Duodenal mucosa (tissue), 2 donors: ENCODE data around the gene ASF1B.

Experiments
- H3K27ac ChIP-seq: one replicate; pipeline ENCODE4 v1.7.0; 2013; ENCODE audit warnings: low read depth, low read length
- H3K27me3 ChIP-seq, 2 donors: one replicate each; pipeline ENCODE4 v1.7.0; 2013; ENCODE audit warnings: low read length in 2 of 2, control low read depth in 1 of 2; ENCODE audit not compliant: insufficient read depth in 2 of 2, control insufficient read depth in 1 of 2
- H3K36me3 ChIP-seq, 2 donors: one replicate each; pipeline ENCODE4 v1.7.0; 2013; ENCODE audit warnings: low read length in 2 of 2, control low read depth in 1 of 2; ENCODE audit not compliant: insufficient read depth in 2 of 2, control insufficient read depth in 1 of 2
- H3K4me1 ChIP-seq, 2 donors: one replicate each; pipeline ENCODE4 v1.7.0; 2013; ENCODE audit warnings: low read length in 2 of 2, control low read depth in 1 of 2; ENCODE audit not compliant: insufficient read depth in 2 of 2, control insufficient read depth in 1 of 2
- H3K4me3 ChIP-seq, 2 donors: one replicate each; pipeline ENCODE4 v1.7.0; 2013; ENCODE audit warnings: low read length in 2 of 2, low read depth in 1 of 2
- H3K9ac ChIP-seq, 2 donors: one replicate each; pipeline ENCODE4 v1.7.0; 2013; ENCODE audit warnings: low read length in 2 of 2, low read depth in 1 of 2
- H3K9me3 ChIP-seq, 2 donors: one replicate each; pipeline ENCODE4 v1.7.0; 2013; ENCODE audit warnings: low read length in 2 of 2, control low read depth in 1 of 2; ENCODE audit not compliant: control insufficient read depth in 1 of 2

ASF1B gene

DNA sequence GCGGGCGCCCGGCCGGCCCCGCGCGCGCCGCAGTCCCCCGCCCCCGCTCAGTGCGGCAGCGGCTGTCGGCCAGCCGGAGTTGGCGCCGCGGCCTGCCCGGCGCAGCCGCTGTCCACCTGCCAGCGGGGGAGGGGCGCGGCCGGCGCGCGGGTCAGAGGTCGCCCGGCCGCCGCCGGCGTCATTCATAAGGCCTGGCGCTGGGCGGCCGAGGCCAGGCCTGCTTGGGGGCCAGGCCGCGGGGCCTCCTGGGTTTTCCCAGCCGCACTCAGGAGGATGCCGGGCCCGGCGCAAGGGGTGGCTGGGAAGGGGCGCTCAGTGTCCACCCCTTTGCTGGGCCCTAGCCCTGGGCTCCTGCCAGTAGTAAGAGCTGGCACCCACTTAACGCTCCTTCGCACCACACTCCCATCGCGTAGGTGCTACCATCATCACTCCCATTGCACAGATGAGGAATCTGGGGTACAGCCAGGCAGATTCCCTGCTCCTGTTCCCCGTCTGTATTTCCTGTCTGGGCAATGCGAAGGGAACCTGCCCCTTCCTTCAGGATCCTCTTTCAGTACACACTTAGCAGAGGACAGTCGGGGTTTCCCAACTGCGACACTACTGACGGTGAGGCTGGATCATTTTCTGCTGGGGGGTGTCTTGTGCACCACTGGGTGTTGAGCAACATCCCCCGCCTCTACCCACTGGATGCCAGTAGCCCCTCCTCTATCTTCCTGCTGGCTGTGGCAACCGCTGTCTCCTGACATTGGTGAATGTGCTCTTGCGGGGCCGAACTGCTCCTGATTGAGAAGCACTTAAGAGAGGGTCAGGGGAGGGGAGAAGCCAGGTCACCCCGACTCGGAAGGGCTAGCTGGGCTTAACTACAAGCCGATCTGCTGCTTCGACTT lies 18.0 kb downstream of the ASF1B start:
- Histone ChIP-seq H3K27me3 (no peaks in the 10 kb centered on the region), H3K36me3 (no peaks in the 10 kb centered on the region), H3K4me1 (peaks cover 34 to 37% of the 10 kb centered on the region in 2 donors), H3K4me3 (peak overlapping the region; percentile 74 to 78), H3K27ac (peak overlapping the region; percentile 97), H3K9ac (peak overlapping the region; percentile 75 to 90), H3K9me3 (no peaks in the 10 kb centered on the region)

DNA sequence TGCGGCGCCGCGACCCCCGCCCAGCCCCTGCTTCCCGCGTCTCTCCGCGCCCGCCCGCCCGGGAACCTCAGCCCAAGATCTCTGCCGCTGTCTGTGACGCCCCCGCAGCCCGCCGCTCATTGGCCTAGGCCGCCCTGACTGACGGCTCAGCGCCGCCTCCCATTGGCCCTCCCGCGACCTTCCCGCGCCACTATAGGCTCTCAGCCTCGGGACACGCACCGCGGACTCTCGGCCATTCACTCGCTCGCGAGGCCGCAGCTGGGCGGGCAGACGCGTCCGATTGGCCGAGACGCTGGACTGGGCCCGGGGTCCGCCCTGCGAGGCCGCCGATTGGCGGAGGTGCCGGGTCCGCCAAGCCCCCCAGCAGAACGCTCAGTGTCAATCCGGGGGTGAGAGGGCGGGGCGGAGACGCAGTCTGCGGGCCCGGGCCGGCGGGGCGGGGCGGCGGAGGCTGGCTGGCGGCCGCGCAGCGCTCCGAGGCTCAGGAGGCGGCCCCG lies 18.7 kb downstream of the ASF1B start, which contains the start of gene PRKACA:
TSS of gene PRKACA (minus strand) at position 95 of the 497 bp plus-strand sequence. CDS start 215 bp downstream, outside the sequence.
- H3K36me3 ChIP-seq: no peaks in the 10 kb centered on the region
- peak within 1 kb of the TSS; percentile 75 to 78 for H3K4me3 ChIP-seq
- peak within 1 kb of the TSS; percentile 75 to 90 for H3K9ac ChIP-seq
- peaks cover 40 to 44% of the 10 kb centered on the region in 2 donors for H3K4me1 ChIP-seq
- no peaks in the 10 kb centered on the region for H3K9me3 ChIP-seq
- H3K27ac ChIP-seq: peak within 1 kb of the TSS; percentile 97
- no peaks in the 10 kb centered on the region for H3K27me3 ChIP-seq

- Histone ChIP-seq H3K4me1 (peaks cover 44 to 47% of the 10 kb centered on the region in 2 donors), H3K4me3 (peak overlapping the region; percentile 70 to 75), H3K9ac (peak overlapping the region; percentile 58 to 77), H3K27ac (no peak overlapping the region), H3K9me3 (no peaks in the 10 kb centered on the region), H3K27me3 (no peaks in the 10 kb centered on the region), H3K36me3 (no peaks in the 10 kb centered on the region)
Observed at GRCh38 chr19:14116918-14117578, 19.3 kb downstream of the ASF1B start.

DNA sequence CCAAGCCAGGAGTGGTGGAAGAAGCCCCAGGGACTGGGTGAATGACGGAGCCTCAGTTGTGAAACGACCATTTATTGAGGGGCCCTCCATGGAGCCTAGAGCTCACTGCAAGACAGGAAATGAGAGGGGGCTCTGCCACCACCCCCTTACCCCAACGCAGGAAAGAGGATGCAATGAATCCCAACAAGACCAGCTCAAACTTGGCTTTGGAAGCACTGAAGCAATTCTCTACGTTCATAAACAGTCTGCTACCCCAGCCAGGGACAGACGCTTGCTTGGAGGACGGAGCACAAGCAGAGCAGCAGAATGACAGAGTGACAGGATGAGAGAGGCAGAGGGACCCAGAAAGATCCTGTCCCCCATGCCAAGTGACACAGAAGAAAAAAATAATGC lies 19.9 kb downstream of the ASF1B start:
- peak overlapping the region; percentile 58 to 77 for H3K9ac ChIP-seq
- H3K9me3 ChIP-seq: no peaks in the 10 kb centered on the region
- H3K4me1 ChIP-seq: peaks cover 44 to 47% of the 10 kb centered on the region in 2 donors
- no peaks in the 10 kb centered on the region for H3K36me3 ChIP-seq
- H3K27me3 ChIP-seq: no peaks in the 10 kb centered on the region
- peak overlapping the region; percentile 70 to 75 for H3K4me3 ChIP-seq
- H3K27ac ChIP-seq: no peak overlapping the region

DNA sequence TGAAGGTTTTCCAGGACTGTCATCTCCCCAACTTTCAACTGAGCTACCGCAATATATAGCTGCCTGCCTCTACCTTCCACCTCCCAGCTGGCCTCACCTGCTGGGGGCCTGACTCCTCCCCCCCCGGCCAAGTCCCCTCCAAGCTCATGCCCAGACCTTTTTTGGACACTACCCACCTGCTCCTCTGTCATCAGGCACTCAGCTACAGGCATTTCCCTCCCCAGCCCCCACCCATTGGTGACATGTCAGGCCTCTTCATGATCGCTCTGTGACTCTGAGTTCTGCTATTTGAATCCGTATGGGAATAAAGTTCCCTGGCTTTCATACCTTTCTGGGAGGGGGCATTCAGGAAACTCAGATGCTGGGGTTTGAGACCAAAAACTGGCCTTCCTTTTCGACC lies 20.6 kb downstream of the ASF1B start:
- Histone ChIP-seq H3K4me1 (peaks cover 44 to 47% of the 10 kb centered on the region in 2 donors), H3K4me3 (no peak overlapping the region), H3K9me3 (no peaks in the 10 kb centered on the region), H3K9ac (peak overlapping the region in 1 of 2 donors; percentile 77), H3K27me3 (no peaks in the 10 kb centered on the region), H3K27ac (no peak overlapping the region), H3K36me3 (no peaks in the 10 kb centered on the region)

DNA sequence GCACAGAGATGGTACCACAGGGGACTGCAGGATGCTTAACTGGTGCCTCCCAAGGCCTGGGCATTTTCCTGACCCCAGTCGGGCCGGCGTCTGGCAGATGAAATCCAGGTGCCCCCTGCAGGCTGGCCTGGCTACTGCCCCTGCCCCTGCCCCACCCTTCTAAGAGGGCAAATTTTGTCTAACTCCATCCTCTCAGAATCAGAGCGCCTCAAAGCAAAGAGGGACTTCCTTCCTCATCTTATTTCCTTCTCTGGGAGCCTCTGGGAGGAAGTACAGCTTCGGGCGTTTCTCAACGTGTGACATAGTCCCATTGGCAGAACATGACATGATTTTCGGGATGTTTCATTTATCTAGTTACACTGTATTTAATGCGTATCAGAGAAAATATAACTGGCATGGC lies 21.5 kb downstream of the ASF1B start:
- H3K27me3 ChIP-seq: no peaks in the 10 kb centered on the region
- H3K9ac ChIP-seq: no peak overlapping the region
- no peaks in the 10 kb centered on the region for H3K36me3 ChIP-seq
- H3K9me3 ChIP-seq: no peaks in the 10 kb centered on the region
- H3K27ac ChIP-seq: no peak overlapping the region
- no peak overlapping the region for H3K4me3 ChIP-seq
- H3K4me1 ChIP-seq: peaks cover 41 to 47% of the 10 kb centered on the region in 2 donors

- Histone ChIP-seq H3K36me3 (no peaks in the 10 kb centered on the region), H3K27ac (no peak overlapping the region), H3K9me3 (no peaks in the 10 kb centered on the region), H3K27me3 (no peaks in the 10 kb centered on the region), H3K9ac (no peak overlapping the region), H3K4me3 (no peak overlapping the region), H3K4me1 (peaks cover 37 to 45% of the 10 kb centered on the region in 2 donors)
Observed at GRCh38 chr19:14114439-14114838, 21.9 kb downstream of the ASF1B start.

DNA sequence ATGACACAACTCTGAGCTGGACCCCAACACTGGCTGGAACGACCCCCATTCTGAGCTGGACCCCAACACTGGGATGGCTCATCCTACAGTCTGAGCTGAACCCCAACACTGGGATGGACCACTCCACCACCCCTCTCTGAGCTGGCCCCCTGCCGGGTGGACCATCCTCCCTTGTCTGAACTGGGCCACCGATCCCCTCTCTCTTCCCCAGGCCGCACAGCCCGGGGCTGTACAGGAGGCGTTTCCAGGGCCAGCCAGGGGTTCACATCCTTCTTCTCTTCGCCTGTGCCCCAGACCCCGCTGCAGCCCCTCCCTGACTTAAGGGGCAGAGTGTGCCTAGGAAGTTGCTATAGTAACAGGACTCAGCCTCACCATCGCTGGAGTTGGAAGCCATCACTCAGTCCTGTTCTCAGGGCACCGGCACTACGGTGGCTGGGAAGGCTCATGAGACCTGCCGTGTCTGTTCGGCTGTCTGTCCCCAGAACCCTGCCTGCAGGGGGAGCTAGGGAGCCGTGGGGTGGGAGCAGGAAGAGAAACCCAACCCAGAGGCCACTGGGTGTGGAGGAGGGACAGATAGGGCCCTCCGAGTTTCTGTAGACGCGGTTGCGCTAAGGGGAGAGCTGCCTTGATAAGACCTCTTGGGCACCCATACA lies 22.5 kb downstream of the ASF1B start:
- Histone ChIP-seq H3K9ac (no peak overlapping the region), H3K4me1 (peaks cover 32 to 39% of the 10 kb centered on the region in 2 donors), H3K36me3 (no peaks in the 10 kb centered on the region), H3K27me3 (no peaks in the 10 kb centered on the region), H3K4me3 (no peak overlapping the region), H3K9me3 (no peaks in the 10 kb centered on the region), H3K27ac (no peak overlapping the region)

GRCh38 chr19:14112809-14113385 lies 23.5 kb downstream of the ASF1B start:
- H3K4me3 ChIP-seq: no peak overlapping the region
- no peaks in the 10 kb centered on the region for H3K27me3 ChIP-seq
- peak overlapping the region in 1 of 2 donors; percentile 17 for H3K9ac ChIP-seq
- peaks cover 25 to 33% of the 10 kb centered on the region in 2 donors for H3K4me1 ChIP-seq
- no peaks in the 10 kb centered on the region for H3K9me3 ChIP-seq
- no peaks in the 10 kb centered on the region for H3K36me3 ChIP-seq
- H3K27ac ChIP-seq: peak overlapping the region; percentile 64
